Thoracic aorta (tissue), 2 donors: Measurements from ENCODE around the gene SERPINA10. TPM values are rescaled to one million over a fixed set of nuclear protein-coding genes. Genes with fewer than 3 reads are reported as not detected.
"Not testable (repeated sequence)": the region's sequence is repeated elsewhere in the genome, so short reads cannot be mapped to it uniquely, and the experiment has no call there.

Source experiments
- ATAC-seq: fragments of 150-250 bp; one replicate; pipeline ENCODE4 v1.8.0; 2017; ENCODE audit warnings: low read depth; ENCODE audit not compliant: insufficient number of reproducible peaks, low FRiP score
- DNase-seq: peaks from one replicate; pipeline ENCODE4 v3.0.0-alpha.2; 2020; ENCODE audit warnings: low spot score
- H3K27ac ChIP-seq, 2 donors: fragments of 200-600 bp; sonication (generic); 1 replicate in 1 of 2; 2 replicates in 1 of 2; pipeline ENCODE4 v1.5.1; 2016; ENCODE audit warnings: mild to moderate bottlenecking in 2 of 2, moderate library complexity in 2 of 2
- H3K27me3 ChIP-seq: fragments of 200-600 bp; sonication (generic); replicated peaks from 2 replicates; pipeline ENCODE4 v1.6.0; 2016; ENCODE audit warnings: mild to moderate bottlenecking; ENCODE audit not compliant: insufficient read depth
- H3K36me3 ChIP-seq: fragments of 200-600 bp; sonication (generic); one replicate; pipeline ENCODE4 v1.5.1; 2016
- H3K4me1 ChIP-seq, 2 donors: fragments of 200-600 bp; sonication (generic); 1 replicate in 1 of 2; 2 replicates in 1 of 2; pipeline versions ENCODE4 v1.5.1 to v1.6.0; 2016; ENCODE audit warnings: low read depth in 2 of 2, mild to moderate bottlenecking in 1 of 2; ENCODE audit not compliant: control insufficient read depth in 1 of 2
- H3K4me3 ChIP-seq: fragments of 200-600 bp; sonication (generic); 2 replicates; pipeline ENCODE4 v1.5.1; 2016; ENCODE audit warnings: mild to moderate bottlenecking
- H3K9me3 ChIP-seq: fragments of 200-600 bp; sonication (generic); 2 replicates; pipeline ENCODE4 v1.5.1; 2016
- total RNA-seq, 2 donors: library from RNA; depleted of rRNA; stranded (reverse); fragments of >200 nt; gene quantifications; one replicate each; pipeline versions ENCODE4 v1.1.0 to v1.2.3, GENCODE V29; 2016
- TF ChIP-seq, protein P1 (sequence below): fragments of 200-600 bp; sonication (generic); IDR thresholded peaks from one replicate; pipeline ENCODE4 v1.5.1; 2019; ENCODE audit warnings: antibody characterized with exemption

Gene SERPINA10
- total RNA-seq, 2 donors from 2014 or later: 0.28 TPM; not detected in 1

DNA sequence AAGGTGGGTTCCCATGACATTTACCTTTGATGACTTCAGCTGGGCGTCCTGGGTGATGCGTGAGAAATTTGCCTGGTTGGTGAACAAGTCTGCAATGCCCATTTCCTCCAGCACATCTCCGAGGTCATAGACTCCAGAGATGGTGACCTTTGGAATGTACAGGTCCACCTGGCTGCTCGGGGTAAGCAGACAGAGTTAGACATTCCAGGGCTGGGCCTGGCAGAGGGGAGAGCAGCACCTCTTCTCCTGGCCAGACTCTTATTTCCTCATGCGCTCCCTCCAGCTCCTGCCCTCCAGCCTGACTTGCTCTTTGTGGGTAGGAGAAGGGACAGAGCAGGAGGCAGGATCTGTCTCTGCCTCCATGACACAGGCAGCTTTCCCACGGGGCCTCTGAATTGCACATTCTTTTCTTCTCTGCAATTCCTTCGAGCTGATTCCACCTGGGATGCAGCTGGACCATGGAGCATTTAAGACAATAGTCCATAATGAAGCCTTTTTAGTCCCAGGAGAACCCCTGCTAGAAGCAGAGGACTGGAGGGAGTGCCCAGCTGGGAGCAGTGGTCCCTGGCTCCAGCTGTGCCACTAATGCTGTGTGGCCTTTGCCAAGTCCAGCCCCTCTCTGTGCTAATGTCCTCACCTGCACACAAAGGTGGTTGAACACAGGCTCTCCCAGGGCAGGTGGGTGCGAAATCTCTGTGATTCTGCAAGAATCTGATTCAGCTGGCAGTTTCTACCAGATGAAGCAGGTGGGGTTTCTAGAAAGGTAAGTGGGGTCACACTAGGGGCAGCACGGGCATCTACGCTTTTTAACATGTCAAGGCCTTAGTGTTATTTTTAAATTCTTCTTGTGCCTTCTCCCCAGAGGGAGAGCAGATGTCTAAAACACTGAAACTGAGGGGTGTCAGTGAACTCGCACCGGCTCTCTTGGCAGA, 13.2 kb upstream of the SERPINA10 start:
- H3K4me3 ChIP-seq: no peak overlapping the region
- no peaks in the 10 kb centered on the region for H3K36me3 ChIP-seq
- TF ChIP-seq, protein P1, sequence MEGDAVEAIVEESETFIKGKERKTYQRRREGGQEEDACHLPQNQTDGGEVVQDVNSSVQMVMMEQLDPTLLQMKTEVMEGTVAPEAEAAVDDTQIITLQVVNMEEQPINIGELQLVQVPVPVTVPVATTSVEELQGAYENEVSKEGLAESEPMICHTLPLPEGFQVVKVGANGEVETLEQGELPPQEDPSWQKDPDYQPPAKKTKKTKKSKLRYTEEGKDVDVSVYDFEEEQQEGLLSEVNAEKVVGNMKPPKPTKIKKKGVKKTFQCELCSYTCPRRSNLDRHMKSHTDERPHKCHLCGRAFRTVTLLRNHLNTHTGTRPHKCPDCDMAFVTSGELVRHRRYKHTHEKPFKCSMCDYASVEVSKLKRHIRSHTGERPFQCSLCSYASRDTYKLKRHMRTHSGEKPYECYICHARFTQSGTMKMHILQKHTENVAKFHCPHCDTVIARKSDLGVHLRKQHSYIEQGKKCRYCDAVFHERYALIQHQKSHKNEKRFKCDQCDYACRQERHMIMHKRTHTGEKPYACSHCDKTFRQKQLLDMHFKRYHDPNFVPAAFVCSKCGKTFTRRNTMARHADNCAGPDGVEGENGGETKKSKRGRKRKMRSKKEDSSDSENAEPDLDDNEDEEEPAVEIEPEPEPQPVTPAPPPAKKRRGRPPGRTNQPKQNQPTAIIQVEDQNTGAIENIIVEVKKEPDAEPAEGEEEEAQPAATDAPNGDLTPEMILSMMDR: no peak
- no peak for ATAC-seq
- no peak overlapping the region for H3K27ac ChIP-seq
- DNase-seq: no peak
- H3K4me1 ChIP-seq: no peaks in the 10 kb centered on the region
- no peaks in the 10 kb centered on the region for H3K27me3 ChIP-seq
- H3K9me3 ChIP-seq: no peaks in the 10 kb centered on the region

DNA sequence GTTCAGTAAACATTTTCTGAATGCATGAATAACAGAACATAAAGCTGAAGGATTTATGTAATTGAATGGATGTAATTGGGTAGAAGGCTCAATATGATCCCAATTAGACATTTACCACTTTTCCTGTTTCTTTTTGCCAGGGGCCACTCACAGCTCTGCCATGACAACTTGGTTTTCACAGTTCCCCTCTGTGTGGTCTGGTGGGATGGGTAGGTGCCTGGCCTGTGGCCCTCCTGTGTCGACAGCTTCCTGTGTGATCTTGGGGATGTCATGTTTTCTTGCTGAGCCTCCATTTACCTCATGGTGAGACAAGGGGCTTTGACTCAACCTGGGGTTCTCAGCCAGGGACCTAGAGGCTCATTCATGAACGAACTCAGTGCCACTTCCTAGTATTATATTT, 12.6 kb upstream of the SERPINA10 start:
- Histone ChIP-seq H3K4me3 (no peak overlapping the region), H3K27me3 (no peaks in the 10 kb centered on the region), H3K27ac (no peak overlapping the region), H3K9me3 (no peaks in the 10 kb centered on the region), H3K4me1 (no peaks in the 10 kb centered on the region), H3K36me3 (no peaks in the 10 kb centered on the region)
- ATAC-seq: no peak
- TF ChIP-seq, protein P1: no peak
- no peak for DNase-seq

DNA sequence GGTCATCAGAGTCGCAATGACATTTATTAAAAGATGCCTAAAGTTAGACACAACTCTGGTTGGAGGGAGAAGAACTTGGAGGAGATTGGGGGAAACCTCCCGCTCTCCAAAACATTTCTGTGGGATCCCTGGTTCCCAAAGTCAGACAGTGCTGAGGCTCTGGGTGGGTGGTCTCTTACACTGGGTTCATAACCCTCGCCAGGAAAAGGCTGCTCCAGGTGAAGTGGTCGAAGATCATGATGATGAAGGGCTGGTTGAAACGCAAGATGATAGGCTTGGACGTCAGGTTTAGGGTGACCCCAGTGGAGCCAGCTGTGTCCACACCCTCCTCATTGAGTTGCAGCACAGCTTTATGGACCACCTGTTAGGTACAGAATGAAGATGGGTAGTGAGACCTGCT, 11.2 kb upstream of the SERPINA10 start:
- Histone ChIP-seq H3K4me3 (no peak overlapping the region), H3K36me3 (no peaks in the 10 kb centered on the region), H3K4me1 (no peaks in the 10 kb centered on the region), H3K9me3 (no peaks in the 10 kb centered on the region), H3K27me3 (no peaks in the 10 kb centered on the region), H3K27ac (no peak overlapping the region)
- DNase-seq (no peak), ATAC-seq (no peak)
- TF ChIP-seq, protein P1: no peak

DNA sequence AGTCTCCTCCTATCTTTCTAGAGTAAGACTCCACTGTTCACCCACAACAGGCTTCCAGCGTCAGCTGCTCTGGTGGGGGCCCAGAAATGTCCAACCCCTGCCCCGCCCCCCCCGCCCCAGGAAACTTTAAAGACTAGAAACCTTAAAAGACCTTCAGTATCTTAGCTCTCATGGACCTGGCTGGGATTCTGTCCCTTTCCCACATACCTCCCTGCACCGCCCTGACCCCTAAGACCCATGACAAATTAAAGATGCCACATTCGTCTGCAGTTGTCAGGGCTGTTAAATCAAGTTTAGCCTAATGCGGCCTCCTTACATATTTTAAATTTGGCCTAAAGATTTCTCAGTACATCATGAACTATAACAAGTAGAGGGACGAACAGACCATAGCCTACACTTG, 10.0 kb upstream of the SERPINA10 start:
- Histone ChIP-seq H3K36me3 (no peaks in the 10 kb centered on the region), H3K27me3 (no peaks in the 10 kb centered on the region), H3K9me3 (no peaks in the 10 kb centered on the region), H3K27ac (no peak overlapping the region), H3K4me3 (no peak overlapping the region), H3K4me1 (no peaks in the 10 kb centered on the region)
- no peak for ATAC-seq
- TF ChIP-seq, protein P1: no peak
- no peak for DNase-seq

DNA sequence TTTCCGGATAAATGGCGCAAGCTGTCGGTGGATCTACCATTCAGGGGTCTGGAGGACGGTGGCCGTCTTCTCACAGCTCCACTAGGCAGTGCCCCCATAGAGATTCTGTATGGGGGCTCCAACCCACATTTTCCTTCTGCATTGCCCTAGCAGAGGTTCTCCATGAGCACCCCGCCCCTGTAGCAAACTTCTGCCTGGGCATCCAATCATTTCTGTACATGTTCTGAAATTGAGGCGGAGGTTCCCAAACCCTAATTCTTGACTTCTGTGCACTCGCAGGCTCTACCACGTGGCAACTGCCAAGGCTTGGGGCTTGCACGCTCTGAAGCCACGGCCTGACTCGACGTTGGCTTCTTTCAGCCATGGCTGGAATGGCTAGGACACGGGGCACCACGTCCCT, 5.1 kb upstream of the SERPINA10 start:
- ATAC-seq (no peak), DNase-seq (no peak)
- no peaks in the 10 kb centered on the region for H3K36me3 ChIP-seq
- H3K27me3 ChIP-seq: no peaks in the 10 kb centered on the region
- TF ChIP-seq, protein P1: no peak
- H3K4me3 ChIP-seq: no peak overlapping the region
- no peaks in the 10 kb centered on the region for H3K9me3 ChIP-seq
- no peak overlapping the region for H3K27ac ChIP-seq
- no peaks in the 10 kb centered on the region for H3K4me1 ChIP-seq

DNA sequence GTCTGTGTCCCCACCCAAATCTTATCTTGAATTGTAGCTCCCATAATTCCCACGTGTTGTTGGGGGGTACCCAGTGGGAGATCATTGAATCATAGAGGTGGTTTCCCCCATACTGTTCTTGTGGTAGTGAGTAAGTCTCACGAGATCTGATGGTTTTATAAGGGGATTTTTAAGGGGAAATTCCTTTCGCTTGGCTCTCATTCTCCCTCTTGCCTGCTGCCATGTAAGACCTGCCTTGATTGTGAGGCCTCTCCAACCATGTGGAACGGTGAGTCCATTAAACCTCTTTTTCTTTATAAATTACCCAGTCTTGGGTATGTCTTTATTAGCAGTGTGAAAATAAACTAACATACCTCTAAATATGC, 3.1 kb upstream of the SERPINA10 start:
- not testable (repeated sequence) for H3K4me1 ChIP-seq, DNase-seq, ATAC-seq, H3K36me3 ChIP-seq, H3K4me3 ChIP-seq, H3K27me3 ChIP-seq, H3K9me3 ChIP-seq, H3K27ac ChIP-seq
